GM18511 (cell line): ENCODE measurements around the gene STXBP6.
"Not testable (repeated sequence)": the region's sequence is repeated elsewhere in the genome, so short reads cannot be mapped to it uniquely, and the experiment has no call there.

Source experiments
- ATAC-seq: cut with Tn5 transposase; IDR thresholded peaks from one replicate; pipeline ENCODE4 v1.9.1; 2021; ENCODE audit warnings: mild to moderate bottlenecking, moderate library complexity; ENCODE audit not compliant: unreplicated experiment

The STXBP6 gene

DNA sequence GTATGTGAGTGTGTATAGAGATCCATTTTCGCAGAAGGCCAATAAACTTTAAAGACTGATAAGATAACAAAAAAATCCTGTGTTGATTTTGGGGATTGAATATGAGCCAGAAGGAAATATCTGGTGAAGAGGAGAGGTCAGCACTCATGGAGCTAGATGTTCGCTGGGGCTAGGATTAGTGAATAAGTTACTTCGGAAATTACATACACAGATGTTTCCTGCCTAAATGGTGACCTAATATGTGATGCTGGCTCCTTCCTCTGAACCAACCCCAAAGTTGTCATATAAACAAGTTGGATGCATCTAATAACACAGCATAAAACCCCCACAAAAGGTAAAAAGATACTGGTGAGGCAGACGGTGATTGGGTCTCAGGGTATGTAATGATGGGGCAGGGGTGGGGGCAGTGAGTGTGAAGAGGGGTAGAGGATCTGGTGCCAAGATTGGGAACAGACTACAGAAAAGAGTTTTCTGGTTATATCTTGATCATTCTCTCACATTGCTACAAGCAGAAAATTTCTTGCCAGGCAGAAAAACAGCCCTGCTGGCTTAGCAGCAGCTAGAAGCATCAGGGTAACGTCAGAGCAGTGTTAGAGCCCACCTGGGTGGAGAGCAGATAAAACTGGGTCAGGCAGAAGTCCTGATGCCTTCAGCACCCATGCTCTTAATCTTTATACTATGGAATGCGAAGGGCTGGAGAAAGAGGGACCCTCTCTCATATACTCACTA lies 275.6 kb downstream of the STXBP6 start:
- no peak for ATAC-seq

DNA sequence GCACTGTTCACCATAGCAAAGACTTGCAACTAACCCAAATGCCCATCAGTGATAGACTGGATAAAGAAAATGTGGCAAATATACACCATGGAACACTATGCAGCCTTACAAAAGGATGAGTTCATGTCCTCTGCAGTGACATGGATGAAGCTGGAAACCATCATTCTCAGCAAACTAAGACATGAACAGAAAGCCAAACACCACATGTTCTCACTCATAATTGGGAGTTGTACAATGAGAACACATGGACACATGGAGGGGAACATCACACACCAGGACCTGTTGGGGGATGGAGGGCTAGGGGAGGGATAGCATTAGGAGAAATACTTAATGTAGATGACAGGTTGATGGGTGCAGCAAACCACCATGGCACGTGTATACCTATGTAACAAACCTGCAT lies 276.4 kb downstream of the STXBP6 start:
- not testable (repeated sequence) for ATAC-seq

DNA sequence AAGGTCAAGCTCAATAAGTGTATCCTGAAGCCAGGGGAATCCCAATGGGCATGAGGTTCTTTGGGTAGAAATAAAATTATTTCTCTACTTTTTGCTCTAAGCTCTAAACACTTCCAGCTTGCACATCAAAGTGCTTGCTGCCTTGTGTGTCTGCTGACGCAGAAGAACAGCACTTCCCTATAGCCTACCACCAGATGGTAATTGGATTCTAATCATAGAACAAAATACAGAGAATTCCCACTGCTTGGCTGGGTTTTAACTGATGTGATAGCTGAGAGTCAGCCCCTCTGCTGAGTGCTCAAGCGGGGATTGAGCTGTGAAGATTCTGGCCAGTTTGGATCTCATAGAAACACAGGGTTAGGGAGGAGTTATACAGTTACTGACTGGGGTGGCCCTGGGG lies 283.5 kb downstream of the STXBP6 start:
- no peak for ATAC-seq

DNA sequence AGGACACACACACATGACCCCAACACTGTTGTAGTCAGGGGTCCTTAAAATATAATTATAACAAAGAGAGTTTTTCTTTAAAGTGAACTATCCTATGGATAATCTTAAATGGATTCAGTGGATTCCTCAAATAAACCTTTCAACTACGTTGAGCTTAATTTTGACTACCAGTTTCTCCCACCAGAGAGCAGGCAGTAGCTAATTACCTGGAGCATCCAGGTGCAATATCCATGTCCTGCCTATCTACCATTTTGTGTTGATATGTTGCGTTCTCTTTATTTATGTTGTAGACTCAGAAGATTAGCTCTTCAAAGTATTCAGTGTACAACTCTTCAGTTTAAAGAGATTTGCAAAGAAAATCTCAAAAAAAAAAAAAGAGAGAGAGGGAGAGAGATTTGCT lies 288.8 kb downstream of the STXBP6 start:
- no peak for ATAC-seq
